ENCODE results near the gene PKNOX2.

Gene PKNOX2

DNA sequence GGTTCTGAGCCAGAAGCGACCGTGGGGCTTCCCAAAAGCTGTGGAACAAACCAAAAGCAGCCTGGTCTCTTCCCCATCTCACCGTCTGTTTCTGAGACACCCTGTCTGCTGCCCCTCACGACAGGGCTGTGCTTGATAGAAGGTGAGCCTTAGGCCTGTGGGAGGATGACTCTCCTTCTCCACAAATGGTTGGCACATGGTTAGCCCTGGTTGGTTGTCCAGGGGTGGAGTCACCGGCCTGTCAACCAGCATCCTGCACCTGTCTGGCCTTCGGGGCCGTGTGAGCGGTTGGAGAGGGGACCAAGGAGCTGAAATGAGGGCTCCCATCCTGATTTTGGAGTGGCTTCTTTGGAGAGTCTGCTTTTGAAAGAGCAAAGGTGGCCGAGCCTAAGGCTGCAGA, 135.3 kb downstream of the PKNOX2 start:
- no peak for TF ChIP-seq POLR2AphosphoS5 (IDR thresholded peaks at IDR 0.05; ENCODE audit: low read depth, low read length)
- no peak for TF ChIP-seq POLR2A (IDR thresholded peaks at IDR 0.05; ENCODE audit: low read depth, low read length)
- no peak for TF ChIP-seq TAF1 (IDR thresholded peaks at IDR 0.05; ENCODE audit: borderline replicate concordance, low read depth, low read length)
- no peak for FAIRE-seq

DNA sequence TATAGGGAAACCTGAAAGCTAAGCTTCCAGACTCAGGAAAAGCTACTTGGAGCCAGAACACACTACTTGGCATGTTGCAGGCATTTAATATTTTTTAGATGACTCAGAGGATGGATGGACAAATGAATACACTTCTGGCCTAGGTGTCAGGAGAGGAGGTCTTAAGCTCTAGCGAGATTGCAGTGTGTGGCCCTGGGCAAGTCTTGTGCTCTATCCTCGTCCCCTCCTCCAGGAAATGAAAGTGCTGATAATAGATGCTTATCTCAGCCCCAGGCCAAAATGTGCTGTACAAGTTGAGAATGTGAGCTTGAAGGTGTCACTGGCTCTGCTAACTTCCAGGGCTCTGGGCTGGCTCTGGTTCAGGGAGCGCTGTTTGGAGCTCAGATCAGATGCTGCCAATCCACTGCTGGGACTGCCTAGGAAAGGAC, 136.3 kb downstream of the PKNOX2 start:
- DNase-seq (ENCODE audit: insufficient read length), result no peak
- TF ChIP-seq POLR2A (IDR thresholded peaks at IDR 0.05; ENCODE audit: low read depth, low read length) (no peak), POLR2AphosphoS5 (IDR thresholded peaks at IDR 0.05; ENCODE audit: low read depth, low read length) (no peak), TAF1 (IDR thresholded peaks at IDR 0.05; ENCODE audit: borderline replicate concordance, low read depth, low read length) (no peak)

More for the DNA sequence above, 135.3 kb downstream of the PKNOX2 start:
- DNase-seq (ENCODE audit: insufficient read length), result no peak

DNA sequence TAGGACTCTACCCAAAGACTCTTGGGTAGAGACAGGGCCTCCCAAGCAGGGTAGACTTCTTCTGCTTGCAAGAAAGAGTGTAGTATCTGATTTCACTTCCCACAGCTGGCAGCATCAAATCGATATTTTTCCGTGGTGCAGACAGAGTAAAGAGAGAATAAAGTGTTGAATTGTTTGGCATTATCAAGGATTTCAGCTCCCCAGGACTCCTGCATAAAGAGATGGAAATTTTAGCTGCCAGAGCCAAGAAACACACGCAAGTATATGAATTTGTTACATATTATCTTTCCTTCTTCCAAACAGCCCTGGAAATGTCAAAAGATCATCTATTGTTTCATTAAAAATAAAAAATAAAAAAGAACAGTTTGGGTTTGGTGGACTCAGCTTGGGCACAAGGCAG, 136.8 kb downstream of the PKNOX2 start:
- TF ChIP-seq TAF1 (IDR thresholded peaks at IDR 0.05; ENCODE audit: borderline replicate concordance, low read depth, low read length) (no peak), POLR2AphosphoS5 (IDR thresholded peaks at IDR 0.05; ENCODE audit: low read depth, low read length) (no peak), POLR2A (IDR thresholded peaks at IDR 0.05; ENCODE audit: low read depth, low read length) (no peak)
- DNase-seq (ENCODE audit: insufficient read length) (no peak), FAIRE-seq (no peak)

More for the DNA sequence above, 136.3 kb downstream of the PKNOX2 start:
- peak; percentile 14 for FAIRE-seq

DNA sequence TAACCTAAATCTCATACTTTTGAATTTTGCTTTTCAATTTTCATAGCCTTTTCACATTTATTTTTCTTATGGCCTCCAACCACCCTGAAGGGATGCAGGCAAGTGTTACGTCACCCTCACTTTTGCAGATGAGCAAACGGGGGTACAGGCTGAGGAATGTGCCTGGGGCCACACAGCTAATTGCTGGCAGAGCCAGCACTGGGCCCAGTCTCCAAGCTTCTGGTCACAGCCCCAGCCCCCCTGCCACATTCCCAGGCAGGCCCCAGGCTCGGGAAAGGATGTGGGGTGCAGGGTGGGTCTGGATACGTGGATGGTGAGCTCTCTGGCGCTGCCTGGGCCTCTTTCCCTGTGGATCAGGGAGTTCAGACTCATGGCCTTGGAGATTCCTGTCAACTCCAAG, 138.6 kb downstream of the PKNOX2 start:
- no peak for DNase-seq (ENCODE audit: insufficient read length)
- TF ChIP-seq POLR2A (IDR thresholded peaks at IDR 0.05; ENCODE audit: low read depth, low read length), result no peak
- FAIRE-seq, result no peak

DNA sequence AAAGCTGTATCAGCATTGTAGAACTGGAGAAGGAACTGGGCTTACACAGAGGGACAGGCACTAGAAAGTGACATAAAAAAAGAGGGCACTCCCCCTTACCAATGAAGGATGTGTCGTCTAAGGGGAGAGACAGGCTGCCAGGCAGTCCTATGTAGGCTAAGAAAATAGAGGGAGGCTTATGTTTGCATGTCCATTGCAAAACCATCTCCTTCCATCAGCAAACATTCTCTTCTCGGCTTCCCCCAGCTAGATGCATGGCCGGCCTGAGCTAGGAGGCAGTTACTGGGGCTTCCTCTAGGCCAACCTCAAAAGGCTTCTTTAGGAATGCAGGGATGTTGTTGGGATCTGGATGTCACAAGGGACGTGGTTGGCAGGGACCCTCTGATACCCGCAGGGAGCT, 139.1 kb downstream of the PKNOX2 start:
- TF ChIP-seq POLR2AphosphoS5 (IDR thresholded peaks at IDR 0.05; ENCODE audit: low read depth, low read length), result no peak
- no peak for TF ChIP-seq POLR2A (IDR thresholded peaks at IDR 0.05; ENCODE audit: low read depth, low read length)
- TF ChIP-seq TAF1 (IDR thresholded peaks at IDR 0.05; ENCODE audit: borderline replicate concordance, low read depth, low read length), result no peak
- DNase-seq (ENCODE audit: insufficient read length), result no peak
- no peak for FAIRE-seq

DNA sequence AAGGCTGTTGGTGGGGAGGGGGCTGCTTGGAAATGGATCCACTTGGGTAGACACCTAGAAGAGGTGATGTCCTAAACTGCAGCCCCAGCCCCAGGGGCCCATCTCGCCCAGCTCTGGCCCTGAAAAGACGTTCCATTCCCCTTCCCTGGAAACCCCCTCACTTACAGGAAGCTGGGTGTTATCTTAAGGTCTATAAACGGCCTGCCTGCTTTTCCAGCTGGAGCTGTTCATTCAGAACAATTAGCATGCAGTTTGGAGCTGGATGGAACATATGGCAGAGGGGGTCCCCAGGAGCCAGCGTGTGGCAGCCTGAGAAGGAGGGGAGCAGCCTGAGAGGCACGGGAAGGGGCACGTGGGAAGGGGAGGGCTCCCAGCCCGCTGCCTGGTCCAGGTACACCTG, 139.6 kb downstream of the PKNOX2 start:
- no peak for FAIRE-seq
- no peak for TF ChIP-seq POLR2AphosphoS5 (IDR thresholded peaks at IDR 0.05; ENCODE audit: low read depth, low read length)
- no peak for TF ChIP-seq TAF1 (IDR thresholded peaks at IDR 0.05; ENCODE audit: borderline replicate concordance, low read depth, low read length)
- TF ChIP-seq POLR2A (IDR thresholded peaks at IDR 0.05; ENCODE audit: low read depth, low read length), result no peak
- DNase-seq (ENCODE audit: insufficient read length), result no peak

DNA sequence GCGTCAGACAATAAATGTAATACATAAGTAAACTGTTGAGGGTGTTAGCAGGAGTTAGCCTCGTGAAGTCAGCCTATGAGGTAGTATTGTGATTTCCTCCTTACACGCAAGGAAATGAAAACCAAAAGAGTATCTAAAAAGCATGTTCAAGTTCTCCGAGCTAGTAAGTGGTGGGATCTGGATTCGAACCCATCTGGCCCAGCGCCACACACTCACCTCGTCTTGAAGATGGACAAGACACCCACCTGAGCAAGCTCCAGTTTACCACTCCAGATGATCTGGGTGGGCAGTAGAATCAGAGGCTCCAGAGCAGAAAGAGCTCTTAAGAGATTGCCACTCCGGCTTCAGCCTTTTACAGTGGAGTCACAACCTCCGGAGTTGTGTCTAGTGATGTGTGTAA, 140.3 kb downstream of the PKNOX2 start:
- FAIRE-seq, result no peak
- DNase-seq (ENCODE audit: insufficient read length), result no peak
- no peak for TF ChIP-seq POLR2A (IDR thresholded peaks at IDR 0.05; ENCODE audit: low read depth, low read length)
- TF ChIP-seq TAF1 (IDR thresholded peaks at IDR 0.05; ENCODE audit: borderline replicate concordance, low read depth, low read length), result no peak

DNA sequence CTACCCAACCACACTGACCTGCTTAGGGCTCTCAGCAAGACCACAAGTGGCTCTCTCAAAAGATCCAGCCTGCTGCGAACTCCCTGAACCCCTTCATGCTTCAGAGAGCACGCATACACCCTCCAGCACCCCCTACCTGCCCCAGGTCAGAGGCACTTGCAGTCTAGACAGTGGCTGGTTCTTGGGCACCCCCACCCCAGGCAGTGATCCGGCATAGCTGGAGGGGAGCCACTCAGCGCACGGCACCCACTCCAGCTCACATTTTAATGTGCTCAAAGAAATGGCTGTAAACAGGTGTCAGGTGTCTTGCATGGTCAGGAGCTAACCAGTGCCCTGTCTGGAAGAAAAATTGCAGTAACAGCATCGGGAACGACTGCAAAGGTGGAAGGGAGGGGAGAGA, 140.8 kb downstream of the PKNOX2 start:
- FAIRE-seq, result no peak
- no peak for TF ChIP-seq POLR2AphosphoS5 (IDR thresholded peaks at IDR 0.05; ENCODE audit: low read depth, low read length)
- no peak for TF ChIP-seq TAF1 (IDR thresholded peaks at IDR 0.05; ENCODE audit: borderline replicate concordance, low read depth, low read length)
- no peak for TF ChIP-seq POLR2A (IDR thresholded peaks at IDR 0.05; ENCODE audit: low read depth, low read length)
- DNase-seq (ENCODE audit: insufficient read length), result no peak

DNA sequence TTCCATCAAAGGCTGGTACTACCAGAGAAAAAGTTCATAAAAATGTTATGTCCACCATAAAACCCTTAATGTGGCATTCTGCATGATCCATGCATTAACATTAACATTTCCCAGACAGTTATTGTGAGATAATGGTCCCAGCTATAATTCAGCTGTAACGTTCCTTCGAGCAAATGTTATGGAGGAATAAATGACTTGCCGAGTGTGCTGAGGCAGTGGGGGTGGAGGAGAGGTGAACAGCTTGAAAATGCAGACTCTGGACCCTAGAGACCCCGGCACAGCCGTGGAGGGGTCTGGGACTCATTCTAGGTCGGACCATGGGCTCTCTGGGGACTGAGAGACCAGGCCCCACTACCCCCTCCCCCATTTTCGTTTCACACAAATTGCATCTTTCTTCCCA, 141.9 kb downstream of the PKNOX2 start:
- no peak for TF ChIP-seq POLR2AphosphoS5 (IDR thresholded peaks at IDR 0.05; ENCODE audit: low read depth, low read length)
- no peak for TF ChIP-seq TAF1 (IDR thresholded peaks at IDR 0.05; ENCODE audit: borderline replicate concordance, low read depth, low read length)
- no peak for TF ChIP-seq POLR2A (IDR thresholded peaks at IDR 0.05; ENCODE audit: low read depth, low read length)
- DNase-seq (ENCODE audit: insufficient read length) (no peak), FAIRE-seq (no peak)

DNA sequence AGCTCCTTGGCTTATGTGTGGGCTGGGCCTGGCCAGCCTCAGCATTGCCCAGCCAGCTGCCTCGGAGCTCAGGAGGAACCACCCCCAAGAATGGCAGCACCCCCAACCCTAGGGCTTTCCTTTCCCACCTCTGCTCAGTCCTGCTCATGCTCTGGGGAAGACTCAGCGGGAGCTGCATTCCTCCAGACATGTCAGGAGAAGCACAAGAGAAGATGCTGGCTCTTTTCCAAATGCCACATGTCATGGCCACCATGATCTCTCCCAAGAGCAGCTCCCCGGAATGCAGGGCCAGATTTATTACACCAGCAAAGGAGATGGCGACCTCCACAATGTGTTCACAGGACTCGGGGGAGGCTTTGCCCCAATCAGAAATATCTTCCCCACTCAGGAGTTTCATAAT, 143.7 kb downstream of the PKNOX2 start:
- DNase-seq (ENCODE audit: insufficient read length), result no peak
- FAIRE-seq, result no peak
- TF ChIP-seq TAF1 (IDR thresholded peaks at IDR 0.05; ENCODE audit: borderline replicate concordance, low read depth, low read length) (no peak), POLR2AphosphoS5 (IDR thresholded peaks at IDR 0.05; ENCODE audit: low read depth, low read length) (no peak), POLR2A (IDR thresholded peaks at IDR 0.05; ENCODE audit: low read depth, low read length) (no peak)

DNA sequence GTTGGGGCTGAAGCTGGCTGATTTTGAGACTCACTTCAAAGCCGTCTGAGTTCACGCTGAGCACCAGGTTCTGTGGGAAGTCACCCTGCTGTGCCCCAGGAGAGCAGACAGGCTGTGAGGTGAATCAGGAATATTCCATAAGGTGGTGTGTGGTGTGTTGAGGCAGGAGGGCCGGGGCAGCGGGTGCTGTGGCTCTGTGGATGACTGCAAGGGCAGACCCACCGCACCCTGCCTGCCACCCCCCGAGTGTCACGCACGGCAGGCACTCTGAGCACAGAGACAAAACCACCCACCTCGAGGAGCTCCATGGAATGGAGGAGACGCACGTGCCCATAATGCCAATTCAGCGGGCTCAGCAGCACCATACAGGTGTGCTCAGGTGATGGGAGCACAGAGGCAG, 147.8 kb downstream of the PKNOX2 start:
- no peak for TF ChIP-seq TAF1 (IDR thresholded peaks at IDR 0.05; ENCODE audit: borderline replicate concordance, low read depth, low read length)
- no peak for TF ChIP-seq POLR2AphosphoS5 (IDR thresholded peaks at IDR 0.05; ENCODE audit: low read depth, low read length)
- no peak for TF ChIP-seq POLR2A (IDR thresholded peaks at IDR 0.05; ENCODE audit: low read depth, low read length)
- no peak for DNase-seq (ENCODE audit: insufficient read length)
- no peak for FAIRE-seq

DNA sequence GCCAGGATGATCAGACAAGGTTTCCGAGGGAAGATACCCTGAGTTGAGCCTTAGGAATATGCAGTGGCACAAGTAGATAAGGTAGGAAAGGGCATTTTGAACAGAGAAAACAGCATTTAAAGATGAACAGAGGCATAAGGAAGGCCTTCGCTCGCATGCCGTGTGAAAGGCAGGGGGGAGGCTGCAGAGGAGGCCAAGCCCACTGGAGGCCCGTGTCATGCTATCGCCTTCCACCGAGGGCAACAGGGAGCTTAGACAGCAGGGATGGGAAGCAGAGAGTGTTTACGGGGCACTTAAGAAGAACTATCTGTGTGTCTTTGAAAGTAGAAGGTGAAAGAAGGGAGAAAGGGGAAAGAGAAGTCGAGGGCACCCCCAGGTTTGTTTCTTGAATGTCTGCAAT, 148.3 kb downstream of the PKNOX2 start:
- TF ChIP-seq POLR2AphosphoS5 (IDR thresholded peaks at IDR 0.05; ENCODE audit: low read depth, low read length) (no peak), TAF1 (IDR thresholded peaks at IDR 0.05; ENCODE audit: borderline replicate concordance, low read depth, low read length) (no peak), POLR2A (IDR thresholded peaks at IDR 0.05; ENCODE audit: low read depth, low read length) (no peak)
- FAIRE-seq (no peak), DNase-seq (ENCODE audit: insufficient read length) (no peak)

Measured in GM12892 (cell line).